Measurements from ENCODE around the gene THSD4.

The THSD4 gene

GRCh38 chr15:71465131-71465955 is 350.1 kb downstream of the THSD4 start:
- Histone ChIP-seq H3K27ac (no peak overlapping the region), H3K4me2 (no peak overlapping the region), H3K9me3 (replicated peaks in 1 of 11) (0 out of 22 replicates have a peak, but pooled peaks cover 0 to 3% (median 0%) of the 10 kb centered on the region in 11 experiments), H3K9ac (no peak overlapping the region), H3K36me3 (no peaks in the 10 kb centered on the region), H3K27me3 (no peaks in the 10 kb centered on the region), H4K20me1 (no peaks in the 10 kb centered on the region), H3K4me1 (no peaks in the 10 kb centered on the region), H3K4me3 (no peak overlapping the region)
- no peak for TF ChIP-seq Cebpa-rat (IDR thresholded peaks at IDR 0.05)

- TF ChIP-seq Cebpa-rat (IDR thresholded peaks at IDR 0.05): no peak
- 0 out of 20 replicates have a peak, but pooled peaks cover 0 to 7% (median 0%) of the 10 kb centered on the region in 10 experiments for H3K4me1 ChIP-seq
- H3K27ac ChIP-seq: no peak overlapping the region
- no peaks in the 10 kb centered on the region for H3K27me3 ChIP-seq
- no peak overlapping the region for H3K4me2 ChIP-seq
- H3K9ac ChIP-seq: no peak overlapping the region
- no peaks in the 10 kb centered on the region for H4K20me1 ChIP-seq
- 0 out of 22 replicates have a peak, but pooled peaks cover 0 to 3% (median 0%) of the 10 kb centered on the region in 11 experiments for H3K9me3 ChIP-seq (replicated peaks in 1 of 11)
- no peak overlapping the region for H3K4me3 ChIP-seq
- H3K36me3 ChIP-seq: no peaks in the 10 kb centered on the region
Observed at GRCh38 chr15:71468715-71469114, 353.4 kb downstream of the THSD4 start.

- 0 out of 22 replicates have a peak, but pooled peaks cover 0 to 3% (median 0%) of the 10 kb centered on the region in 11 experiments for H3K9me3 ChIP-seq (replicated peaks in 1 of 11)
- no peaks in the 10 kb centered on the region for H3K27me3 ChIP-seq
Observed at GRCh38 chr15:71469413-71469812, 354.1 kb downstream of the THSD4 start.

GRCh38 chr15:71471347-71471746 is 356.1 kb downstream of the THSD4 start:
- Histone ChIP-seq H3K27ac (no peak overlapping the region), H3K4me2 (no peak overlapping the region), H3K4me3 (no peak overlapping the region), H3K9ac (no peak overlapping the region), H3K9me3 (replicated peaks in 1 of 11) (0 out of 22 replicates have a peak, but pooled peaks cover 0 to 3% (median 0%) of the 10 kb centered on the region in 11 experiments), H4K20me1 (no peaks in the 10 kb centered on the region), H3K4me1 (0 out of 20 replicates have a peak, but pooled peaks cover 0 to 7% (median 0%) of the 10 kb centered on the region in 10 experiments), H3K36me3 (no peaks in the 10 kb centered on the region), H3K27me3 (no peaks in the 10 kb centered on the region)
- TF ChIP-seq Cebpa-rat (IDR thresholded peaks at IDR 0.05): no peak

More at GRCh38 chr15:71469413-71469812, 354.1 kb downstream of the THSD4 start:
- H3K4me2 ChIP-seq: no peak overlapping the region
- no peak for TF ChIP-seq Cebpa-rat (IDR thresholded peaks at IDR 0.05)
- H3K9ac ChIP-seq: no peak overlapping the region
- no peaks in the 10 kb centered on the region for H4K20me1 ChIP-seq
- no peaks in the 10 kb centered on the region for H3K36me3 ChIP-seq
- 0 out of 20 replicates have a peak, but pooled peaks cover 0 to 7% (median 0%) of the 10 kb centered on the region in 10 experiments for H3K4me1 ChIP-seq
- no peak overlapping the region for H3K27ac ChIP-seq
- no peak overlapping the region for H3K4me3 ChIP-seq

GRCh38 chr15:71472566-71472965 is 357.3 kb downstream of the THSD4 start:
- Histone ChIP-seq H3K27me3 (no peaks in the 10 kb centered on the region), H3K9ac (no peak overlapping the region), H3K27ac (no peak overlapping the region), H3K9me3 (replicated peaks in 1 of 11) (0 out of 22 replicates have a peak, but pooled peaks cover 0 to 3% (median 0%) of the 10 kb centered on the region in 11 experiments), H3K4me1 (0 out of 20 replicates have a peak, but pooled peaks cover 0 to 7% (median 0%) of the 10 kb centered on the region in 10 experiments), H3K36me3 (no peaks in the 10 kb centered on the region), H3K4me3 (no peak overlapping the region), H4K20me1 (no peaks in the 10 kb centered on the region), H3K4me2 (no peak overlapping the region)
- TF ChIP-seq Cebpa-rat (IDR thresholded peaks at IDR 0.05): no peak

- Histone ChIP-seq H3K4me1 (0 out of 20 replicates have a peak, but pooled peaks cover 0 to 7% (median 0%) of the 10 kb centered on the region in 10 experiments), H3K9ac (no peak overlapping the region), H3K4me2 (no peak overlapping the region), H3K27me3 (no peaks in the 10 kb centered on the region), H3K36me3 (no peaks in the 10 kb centered on the region), H3K4me3 (no peak overlapping the region), H4K20me1 (no peaks in the 10 kb centered on the region), H3K27ac (no peak overlapping the region), H3K9me3 (replicated peaks in 1 of 11) (0 out of 22 replicates have a peak, but pooled peaks cover 0 to under 1% (median 0%) of the 10 kb centered on the region in 11 experiments)
- no peak for TF ChIP-seq Cebpa-rat (IDR thresholded peaks at IDR 0.05)
Observed at GRCh38 chr15:71473751-71474150, 358.5 kb downstream of the THSD4 start.

GRCh38 chr15:71476823-71477222 is 361.6 kb downstream of the THSD4 start:
- Histone ChIP-seq H3K9me3 (replicated peaks in 1 of 11) (no peaks in the 10 kb centered on the region), H3K4me3 (no peak overlapping the region), H3K4me1 (0 out of 20 replicates have a peak, but pooled peaks cover 0 to 7% (median 0%) of the 10 kb centered on the region in 10 experiments), H3K4me2 (no peak overlapping the region), H3K27ac (no peak overlapping the region), H3K36me3 (no peaks in the 10 kb centered on the region), H4K20me1 (no peaks in the 10 kb centered on the region), H3K27me3 (no peaks in the 10 kb centered on the region), H3K9ac (no peak overlapping the region)
- TF ChIP-seq Cebpa-rat (IDR thresholded peaks at IDR 0.05): no peak

GRCh38 chr15:71480556-71480955 is 365.3 kb downstream of the THSD4 start:
- Histone ChIP-seq H3K9ac (no peak overlapping the region), H4K20me1 (no peaks in the 10 kb centered on the region), H3K27ac (no peak overlapping the region), H3K4me3 (no peak overlapping the region), H3K36me3 (no peaks in the 10 kb centered on the region), H3K4me1 (no peaks in the 10 kb centered on the region), H3K9me3 (replicated peaks in 1 of 11) (no peaks in the 10 kb centered on the region), H3K4me2 (no peak overlapping the region), H3K27me3 (no peaks in the 10 kb centered on the region)
- no peak for TF ChIP-seq Cebpa-rat (IDR thresholded peaks at IDR 0.05)

- Histone ChIP-seq H4K20me1 (no peaks in the 10 kb centered on the region), H3K9ac (no peak overlapping the region), H3K4me3 (no peak overlapping the region), H3K36me3 (no peaks in the 10 kb centered on the region), H3K27me3 (no peaks in the 10 kb centered on the region), H3K4me1 (no peaks in the 10 kb centered on the region), H3K27ac (no peak overlapping the region), H3K4me2 (no peak overlapping the region), H3K9me3 (replicated peaks in 1 of 11) (no peaks in the 10 kb centered on the region)
- no peak for TF ChIP-seq Cebpa-rat (IDR thresholded peaks at IDR 0.05)
Observed at GRCh38 chr15:71484080-71484479, 368.8 kb downstream of the THSD4 start.
